ENCODE results near the gene LYRM2.

The LYRM2 gene

DNA sequence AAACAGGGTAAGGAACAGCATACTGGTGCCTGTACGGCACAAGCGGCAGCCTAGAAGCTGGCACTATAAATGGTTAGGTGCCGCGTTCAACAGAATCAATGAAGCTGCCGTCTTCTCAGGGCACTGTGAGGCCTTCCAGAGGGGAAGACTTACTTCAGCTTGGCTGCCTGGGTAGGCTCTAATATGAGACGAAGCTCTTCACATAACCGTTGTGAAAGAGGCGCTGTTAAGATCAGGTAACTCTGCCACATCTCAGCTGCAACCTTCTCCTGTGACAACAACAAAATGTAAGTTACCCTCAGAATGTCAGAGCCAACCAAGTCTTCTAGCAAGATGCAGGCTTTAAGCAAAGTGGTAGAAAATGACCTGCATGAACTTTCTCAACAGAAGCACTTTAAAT lies 12.0 kb upstream of the LYRM2 start:
- Histone ChIP-seq H3K4me1 (ENCODE audit: low read length) (no peaks in the 10 kb centered on the region), H3K9me2 (replicated peaks; ENCODE audit: insufficient read depth, low read length) (no peaks in the 10 kb centered on the region), H3K9ac (ENCODE audit: low read length) (no peak overlapping the region), H4K20me1 (ENCODE audit: insufficient read depth, low read length) (no peaks in the 10 kb centered on the region), H3K9me3 (replicated peaks; ENCODE audit: insufficient read depth, low read length) (no peaks in the 10 kb centered on the region), H3K79me2 (ENCODE audit: low read length) (no peaks in the 10 kb centered on the region), H3F3A (ENCODE audit: insufficient read depth, low read length) (peaks cover 6% of the 10 kb centered on the region; the same call in 1 of the 2 replicates), H3K36me3 (replicated peaks; ENCODE audit: insufficient read depth, low read length) (no peaks in the 10 kb centered on the region; the same call in 1 of the 2 replicates), H2AFZ (ENCODE audit: low read length) (no peak overlapping the region), H3K4me3 (ENCODE audit: low read length) (no peak overlapping the region), H3K4me2 (ENCODE audit: low read depth, low read length) (no peak overlapping the region), H3K27me3 (replicated peaks; ENCODE audit: insufficient read depth, low read length) (no peaks in the 10 kb centered on the region), H3K27ac (ENCODE audit: low read length) (no peak overlapping the region)
- TF ChIP-seq EZH2 (optimal IDR thresholded peaks at IDR 0.05; ENCODE audit: low read depth, low read length) (no peak), CTCF (IDR thresholded peaks at IDR 0.05; ENCODE audit: low read length) (no peak), EZH2phosphoT487 (IDR thresholded peaks at IDR 0.05; ENCODE audit: low read length) (no peak)
- DNase-seq = no peak

GRCh38 chr6:89649682-89650081 lies 11.1 kb upstream of the LYRM2 start:
- no peak for DNase-seq
- H3K79me2 ChIP-seq (ENCODE audit: low read length) = peaks cover 6% of the 10 kb centered on the region; the same call in 1 of the 2 replicates
- TF ChIP-seq EZH2phosphoT487 (IDR thresholded peaks at IDR 0.05; ENCODE audit: low read length) (no peak), CTCF (IDR thresholded peaks at IDR 0.05; ENCODE audit: low read length) (no peak), EZH2 (optimal IDR thresholded peaks at IDR 0.05; ENCODE audit: low read depth, low read length) (no peak)

DNA sequence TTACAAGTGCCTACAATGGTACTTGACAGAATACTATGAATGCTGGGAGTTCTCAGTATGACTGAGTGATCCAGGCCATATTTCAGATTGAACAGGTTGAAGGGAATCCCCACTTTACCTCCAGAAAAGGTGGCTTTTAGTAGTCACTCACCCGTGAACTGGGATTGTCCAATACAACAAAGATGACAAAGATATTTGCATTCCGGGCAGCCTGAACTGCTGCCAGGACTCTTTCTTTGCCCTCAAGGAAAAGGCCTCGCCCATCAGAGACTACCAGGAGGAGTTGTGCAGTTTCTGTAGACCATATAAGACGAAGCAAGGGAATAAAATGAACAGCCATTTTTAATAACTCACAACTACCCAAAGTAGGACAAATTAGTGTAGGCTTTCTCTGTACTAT lies 6.3 kb upstream of the LYRM2 start:
- Histone ChIP-seq H3K27me3 (replicated peaks; ENCODE audit: insufficient read depth, low read length) (no peaks in the 10 kb centered on the region), H3F3A (ENCODE audit: insufficient read depth, low read length) (no peaks in the 10 kb centered on the region), H3K79me2 (ENCODE audit: low read length) (peaks cover 10% of the 10 kb centered on the region; the same call in 1 of the 2 replicates), H3K4me3 (ENCODE audit: low read length) (no peak overlapping the region), H2AFZ (ENCODE audit: low read length) (no peak overlapping the region), H3K27ac (ENCODE audit: low read length) (no peak overlapping the region), H3K4me1 (ENCODE audit: low read length) (no peaks in the 10 kb centered on the region), H3K36me3 (replicated peaks; ENCODE audit: insufficient read depth, low read length) (peaks cover 8% of the 10 kb centered on the region; the same call in 1 of the 2 replicates), H4K20me1 (ENCODE audit: insufficient read depth, low read length) (no peaks in the 10 kb centered on the region), H3K9me3 (replicated peaks; ENCODE audit: insufficient read depth, low read length) (no peaks in the 10 kb centered on the region), H3K9ac (ENCODE audit: low read length) (no peak overlapping the region), H3K4me2 (ENCODE audit: low read depth, low read length) (no peak overlapping the region), H3K9me2 (replicated peaks; ENCODE audit: insufficient read depth, low read length) (no peaks in the 10 kb centered on the region)
- no peak for TF ChIP-seq EZH2phosphoT487 (IDR thresholded peaks at IDR 0.05; ENCODE audit: low read length)
- no peak for TF ChIP-seq CTCF (IDR thresholded peaks at IDR 0.05; ENCODE audit: low read length)
- TF ChIP-seq EZH2 (optimal IDR thresholded peaks at IDR 0.05; ENCODE audit: low read depth, low read length) = no peak
- no peak for DNase-seq

More at GRCh38 chr6:89649682-89650081, 11.1 kb upstream of the LYRM2 start:
- H3K4me3 ChIP-seq (ENCODE audit: low read length) = no peak overlapping the region
- no peaks in the 10 kb centered on the region for H3K4me1 ChIP-seq (ENCODE audit: low read length)
- peaks cover 6% of the 10 kb centered on the region; the same call in 1 of the 2 replicates for H3F3A ChIP-seq (ENCODE audit: insufficient read depth, low read length)
- H4K20me1 ChIP-seq (ENCODE audit: insufficient read depth, low read length) = no peaks in the 10 kb centered on the region
- H3K9me2 ChIP-seq (replicated peaks; ENCODE audit: insufficient read depth, low read length) = no peaks in the 10 kb centered on the region
- no peak overlapping the region for H3K4me2 ChIP-seq (ENCODE audit: low read depth, low read length)
- H3K36me3 ChIP-seq (replicated peaks; ENCODE audit: insufficient read depth, low read length) = no peaks in the 10 kb centered on the region; the same call in 1 of the 2 replicates
- no peaks in the 10 kb centered on the region for H3K27me3 ChIP-seq (replicated peaks; ENCODE audit: insufficient read depth, low read length)
- no peaks in the 10 kb centered on the region for H3K9me3 ChIP-seq (replicated peaks; ENCODE audit: insufficient read depth, low read length)
- H3K9ac ChIP-seq (ENCODE audit: low read length) = no peak overlapping the region
- H3K27ac ChIP-seq (ENCODE audit: low read length) = no peak overlapping the region
- H2AFZ ChIP-seq (ENCODE audit: low read length) = no peak overlapping the region

Data from MM.1S (cell line).